ENCODE measurements around the gene S100G.

GRCh38 chrX:16638533-16638932 lies 11.4 kb upstream of the S100G start:
- no peak for TF ChIP-seq CTCF (IDR thresholded peaks at IDR 0.05)
- TF ChIP-seq POLR2A (IDR thresholded peaks at IDR 0.05): no peak

Data from stomach (tissue), 4 donors.